DOHH2 (cell line): ENCODE results near the gene MTMR10.

Source experiments
- H3F3A ChIP-seq: fragments of 200-600 bp; sonication (generic), shearing (Covaris generic); 2 replicates; pipeline ENCODE4 v1.6.0; 2016; ENCODE audit warnings: antibody characterized with exemption, mild to moderate bottlenecking; ENCODE audit not compliant: control insufficient read depth, insufficient read depth
- H3K27ac ChIP-seq: fragments of 200-600 bp; sonication (generic); 2 replicates; pipeline ENCODE4 v1.5.1; 2014; ENCODE audit warnings: low read depth, mild to moderate bottlenecking, low read length, moderate library complexity
- H3K27me3 ChIP-seq: fragments of 200-600 bp; sonication (generic); 2 replicates; pipeline ENCODE4 v1.6.1; 2014; ENCODE audit warnings: mild to moderate bottlenecking, low read length, mixed read lengths; ENCODE audit not compliant: control insufficient read depth
- H3K36me3 ChIP-seq: fragments of 200-600 bp; sonication (generic); 2 replicates; pipeline ENCODE4 v1.6.1; 2014; ENCODE audit warnings: mild to moderate bottlenecking, low read length, moderate library complexity, mixed read lengths; ENCODE audit not compliant: control insufficient read depth
- H3K4me1 ChIP-seq: fragments of 200-600 bp; sonication (generic); 2 replicates; pipeline ENCODE4 v1.6.1; 2014; ENCODE audit warnings: mild to moderate bottlenecking, low read length, mixed read lengths; ENCODE audit not compliant: control insufficient read depth
- H3K4me2 ChIP-seq: fragments of 200-600 bp; sonication (generic); 2 replicates; pipeline ENCODE4 v1.6.0; 2014; ENCODE audit warnings: mild to moderate bottlenecking, low read length, moderate library complexity
- H3K4me3 ChIP-seq: fragments of 200-600 bp; sonication (generic); 2 replicates; pipeline ENCODE4 v1.5.1; 2014; ENCODE audit warnings: mild to moderate bottlenecking, low read length, mixed read lengths
- H3K79me2 ChIP-seq: fragments of 200-600 bp; sonication (generic); 2 replicates; pipeline ENCODE4 v1.6.1; 2014; ENCODE audit warnings: mild to moderate bottlenecking, low read length, mixed read lengths; ENCODE audit not compliant: control insufficient read depth
- H3K9me2 ChIP-seq: fragments of 200-600 bp; sonication (generic); replicated peaks from 2 replicates; pipeline ENCODE4 v1.6.1; 2014; ENCODE audit warnings: mild to moderate bottlenecking, low read length, mixed read lengths; ENCODE audit not compliant: control insufficient read depth
- H3K9me3 ChIP-seq: fragments of 200-600 bp; sonication (generic); 2 replicates; pipeline ENCODE4 v1.6.1; 2014; ENCODE audit warnings: antibody characterized with exemption, low read length, mixed read lengths; ENCODE audit not compliant: control insufficient read depth, insufficient read depth
- H4K20me1 ChIP-seq: fragments of 200-600 bp; sonication (generic); 2 replicates; pipeline ENCODE4 v1.6.0; 2014; ENCODE audit warnings: low read depth, mild to moderate bottlenecking, antibody characterized with exemption, low read length, moderate library complexity; ENCODE audit not compliant: control insufficient read depth, insufficient read depth
- CTCF ChIP-seq: fragments of 200-600 bp; sonication (generic); IDR thresholded peaks from one replicate; pipeline ENCODE4 v1.5.1; 2014; ENCODE audit warnings: antibody characterized with exemption, mild to moderate bottlenecking, low read depth, low read length; ENCODE audit not compliant: poor library complexity, severe bottlenecking
- EZH2phosphoT487 ChIP-seq: fragments of 200-600 bp; sonication (generic); IDR thresholded peaks from 2 replicates; pipeline ENCODE4 v1.6.1; 2017; ENCODE audit warnings: borderline replicate concordance, mild to moderate bottlenecking, antibody characterized with exemption, low read length, moderate library complexity, mixed read lengths

The MTMR10 gene

GRCh38 chr15:30928076-30928475 is 63.4 kb downstream of the MTMR10 start:
- Histone ChIP-seq H3K4me1 (no peaks in the 10 kb centered on the region), H3K27ac (no peak overlapping the region), H3K9me3 (no peaks in the 10 kb centered on the region), H3K36me3 (peaks cover 12% of the 10 kb centered on the region; the same call in 1 of the 2 replicates), H3K27me3 (no peaks in the 10 kb centered on the region), H3F3A (no peaks in the 10 kb centered on the region), H4K20me1 (no peaks in the 10 kb centered on the region), H3K4me2 (no peak overlapping the region), H3K79me2 (no peaks in the 10 kb centered on the region), H3K4me3 (no peak overlapping the region), H3K9me2 (no peaks in the 10 kb centered on the region)
- TF ChIP-seq CTCF = no peak
- TF ChIP-seq EZH2phosphoT487 = no peak

GRCh38 chr15:30927148-30927761 is 64.2 kb downstream of the MTMR10 start:
- Histone ChIP-seq H3K4me3 (no peak overlapping the region), H3K9me3 (no peaks in the 10 kb centered on the region), H3K9me2 (no peaks in the 10 kb centered on the region), H3F3A (no peaks in the 10 kb centered on the region), H3K79me2 (no peaks in the 10 kb centered on the region), H3K27ac (no peak overlapping the region), H3K36me3 (peaks cover 14% of the 10 kb centered on the region; the same call in 1 of the 2 replicates), H3K4me2 (no peak overlapping the region), H3K4me1 (no peaks in the 10 kb centered on the region), H4K20me1 (no peaks in the 10 kb centered on the region), H3K27me3 (no peaks in the 10 kb centered on the region)
- TF ChIP-seq EZH2phosphoT487 (no peak), CTCF (no peak)

- Histone ChIP-seq H3K4me3 (no peak overlapping the region), H3K9me2 (no peaks in the 10 kb centered on the region), H3K79me2 (no peaks in the 10 kb centered on the region), H4K20me1 (no peaks in the 10 kb centered on the region), H3K4me2 (no peak overlapping the region), H3K4me1 (no peaks in the 10 kb centered on the region), H3K9me3 (no peaks in the 10 kb centered on the region), H3K27me3 (no peaks in the 10 kb centered on the region), H3K27ac (no peak overlapping the region), H3F3A (no peaks in the 10 kb centered on the region), H3K36me3 (peaks cover 15% of the 10 kb centered on the region; the same call in 1 of the 2 replicates)
- no peak for TF ChIP-seq EZH2phosphoT487
- no peak for TF ChIP-seq CTCF
Observed at GRCh38 chr15:30926161-30926560, 65.3 kb downstream of the MTMR10 start.

GRCh38 chr15:30925686-30926085 is 65.7 kb downstream of the MTMR10 start:
- H3K9me2 ChIP-seq = no peaks in the 10 kb centered on the region
- H3K79me2 ChIP-seq = no peaks in the 10 kb centered on the region
- H3F3A ChIP-seq = no peaks in the 10 kb centered on the region
- peaks cover 15% of the 10 kb centered on the region; the same call in 1 of the 2 replicates for H3K36me3 ChIP-seq
- H3K27ac ChIP-seq = no peak overlapping the region
- H3K4me2 ChIP-seq = no peak overlapping the region
- no peaks in the 10 kb centered on the region for H3K27me3 ChIP-seq
- no peaks in the 10 kb centered on the region for H3K4me1 ChIP-seq
- no peaks in the 10 kb centered on the region for H3K9me3 ChIP-seq
- no peaks in the 10 kb centered on the region for H4K20me1 ChIP-seq
- TF ChIP-seq EZH2phosphoT487 (no peak), CTCF (no peak)
- no peak overlapping the region for H3K4me3 ChIP-seq
